ENCODE results near the gene ANXA8.
"Not testable (repeated sequence)": the region's sequence is repeated elsewhere in the genome, so short reads cannot be mapped to it uniquely, and the experiment has no call there.

Gene ANXA8

DNA sequence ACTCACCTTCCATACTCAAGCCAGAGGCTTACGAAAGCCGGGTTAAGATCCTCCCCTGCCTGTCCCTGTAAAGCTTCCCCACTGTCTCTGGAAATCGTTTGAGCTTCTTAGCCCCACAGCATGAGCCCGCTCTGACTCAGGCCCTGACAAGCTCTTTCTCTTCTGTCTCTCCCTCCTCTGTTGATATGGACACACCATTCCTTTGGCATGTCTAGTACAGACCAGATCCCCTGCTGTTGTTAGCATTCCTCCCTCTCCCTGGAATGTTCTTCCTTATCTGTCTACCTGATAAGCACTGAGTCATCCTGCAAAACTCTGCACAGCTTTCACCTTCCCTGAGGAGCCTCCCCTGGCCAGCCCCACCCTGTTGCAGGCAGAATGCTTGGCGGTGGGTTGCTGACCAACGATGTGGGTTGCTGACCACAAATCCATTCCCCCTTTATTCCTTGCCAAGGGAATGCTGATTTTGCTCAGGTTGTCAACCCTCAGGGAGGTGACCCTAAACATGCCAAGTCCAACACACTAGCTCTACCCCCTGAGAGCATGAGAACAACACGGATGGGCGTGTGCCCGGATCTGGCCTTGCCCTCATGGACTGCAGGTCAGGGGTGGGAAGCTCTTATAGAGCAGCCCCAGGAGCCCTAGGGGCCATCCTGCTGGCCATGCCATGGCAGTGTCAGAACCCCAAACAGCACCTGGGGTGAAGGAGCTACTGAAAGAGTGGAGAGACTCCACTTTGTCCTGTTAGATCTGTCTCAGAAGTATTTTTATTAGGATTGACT, 21.1 kb downstream of the ANXA8 start:
- not testable (repeated sequence) for DNase-seq (ENCODE audit: low read depth)

DNA sequence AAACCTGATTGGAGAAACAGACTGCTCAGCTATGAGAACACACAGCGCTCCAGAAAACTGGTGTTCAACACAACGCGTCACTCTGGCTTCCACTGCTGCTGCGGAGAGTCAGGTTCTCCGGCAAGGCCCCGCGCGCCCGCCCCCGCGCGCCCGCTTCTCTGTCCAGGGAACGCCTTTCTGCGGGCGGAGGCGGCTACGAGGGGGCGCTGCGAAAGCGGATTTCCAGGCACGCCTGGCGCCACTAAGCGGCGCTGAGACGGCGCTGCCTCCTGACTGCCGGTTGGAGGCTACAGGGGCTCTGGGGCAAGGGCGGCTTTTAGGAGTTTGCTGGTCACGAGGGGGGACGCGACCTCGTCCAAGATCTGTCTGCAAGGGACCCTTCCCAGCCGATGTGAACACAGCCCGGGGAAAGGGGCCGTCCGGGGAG, 22.6 kb downstream of the ANXA8 start:
- DNase-seq (ENCODE audit: low read depth): not testable (repeated sequence)

DNA sequence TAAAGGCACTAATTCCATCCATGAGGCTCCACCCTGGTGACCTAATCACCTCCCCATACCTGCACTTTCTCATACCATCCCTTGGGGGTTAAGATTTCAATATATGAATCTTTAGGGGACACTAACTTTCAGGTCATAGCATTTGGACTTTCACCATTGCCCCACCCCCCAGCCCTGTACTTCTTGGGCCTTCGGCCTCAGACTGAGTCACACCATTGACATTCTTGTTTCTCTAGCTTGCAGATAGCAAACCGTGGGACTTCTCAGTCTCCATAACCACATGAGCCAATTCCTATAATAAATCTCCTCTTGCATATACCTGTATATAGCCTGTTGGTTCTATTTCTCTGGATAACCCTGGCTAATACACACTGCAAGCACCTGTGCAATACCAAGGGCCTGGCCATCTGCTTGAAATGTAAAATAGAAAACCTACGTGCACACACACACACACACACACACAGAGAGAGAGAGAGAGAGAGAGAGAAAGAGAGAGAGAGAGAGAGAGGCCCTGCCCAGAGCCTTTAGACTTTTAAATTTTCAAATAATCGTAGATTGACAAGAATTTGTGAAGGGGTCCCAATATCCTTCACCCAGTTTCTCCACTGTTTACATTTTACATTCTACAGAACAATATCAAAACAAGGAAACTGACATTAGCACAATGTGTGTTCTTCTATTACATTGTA, 25.3 kb downstream of the ANXA8 start:
- DNase-seq (ENCODE audit: low read depth): no peak

DNA sequence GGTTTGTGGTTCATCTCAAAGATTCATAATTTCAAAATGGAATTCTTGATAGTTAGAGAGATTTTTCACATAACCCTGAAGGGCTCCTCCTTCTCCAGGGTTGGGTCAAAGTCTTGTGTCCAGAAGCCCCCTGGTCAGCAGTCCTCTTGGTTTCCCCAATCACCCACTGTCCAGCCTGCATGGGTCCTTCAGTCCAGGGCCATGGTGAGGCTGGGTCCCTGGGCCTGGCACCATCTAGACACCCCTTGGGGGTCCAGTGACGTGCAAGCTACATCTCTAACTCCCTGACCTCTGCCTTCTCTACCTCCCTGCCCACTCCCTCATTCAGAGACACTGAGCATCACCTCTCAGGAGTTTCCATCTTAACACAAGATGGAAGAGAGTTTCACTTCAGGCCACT, 26.1 kb downstream of the ANXA8 start:
- no peak for DNase-seq (ENCODE audit: low read depth)

DNA sequence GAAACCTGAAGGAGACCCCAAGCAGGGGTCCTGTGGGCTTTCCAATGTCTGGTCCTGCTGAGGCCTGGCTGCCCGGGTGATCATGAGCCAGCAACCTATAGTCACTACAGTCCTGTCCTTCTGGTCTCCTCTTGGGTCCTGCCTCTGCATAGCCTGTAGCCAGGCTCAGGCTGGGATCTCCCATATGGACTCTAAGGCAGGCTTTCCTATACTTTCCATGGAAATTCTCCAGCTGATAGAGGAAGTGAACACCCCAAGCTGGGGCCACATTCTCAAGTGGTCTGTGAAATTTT, 26.4 kb downstream of the ANXA8 start:
- no peak for DNase-seq (ENCODE audit: low read depth)

DNA sequence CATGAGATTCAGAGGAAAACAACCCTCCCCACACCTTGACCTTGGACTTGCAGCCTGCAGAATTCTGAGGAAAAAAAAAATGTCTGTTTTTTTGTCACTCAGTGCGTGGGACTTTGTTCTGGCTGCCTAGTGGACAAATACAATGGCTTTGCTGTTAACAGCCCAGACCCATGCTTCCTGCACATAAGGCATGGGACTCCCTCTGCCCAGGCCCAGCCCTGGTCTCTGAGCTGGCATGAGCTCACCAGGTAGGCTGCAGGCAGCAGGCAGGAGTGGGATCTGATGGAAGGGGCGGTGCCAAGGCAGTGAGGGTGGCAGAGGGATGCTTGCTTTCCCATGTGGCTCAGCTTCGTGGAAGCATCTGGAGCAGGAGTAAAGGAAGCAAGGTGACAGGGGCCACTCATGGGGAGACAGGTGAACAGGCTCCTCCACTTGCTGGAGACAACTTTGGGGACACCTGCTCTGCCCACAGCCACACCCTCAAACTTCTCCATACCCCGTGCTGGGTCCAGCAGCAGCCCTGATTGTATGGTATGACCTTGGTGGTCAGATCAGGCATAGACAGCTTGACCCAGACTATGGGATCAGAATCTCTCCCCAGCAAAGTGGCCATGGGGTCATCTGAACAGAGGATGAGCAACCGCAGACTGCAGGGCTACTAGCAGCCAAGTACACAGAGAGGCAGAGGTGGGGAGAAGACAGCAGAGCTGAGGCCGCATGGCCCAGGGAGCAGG, 27.0 kb downstream of the ANXA8 start:
- DNase-seq (ENCODE audit: low read depth): no peak

DNA sequence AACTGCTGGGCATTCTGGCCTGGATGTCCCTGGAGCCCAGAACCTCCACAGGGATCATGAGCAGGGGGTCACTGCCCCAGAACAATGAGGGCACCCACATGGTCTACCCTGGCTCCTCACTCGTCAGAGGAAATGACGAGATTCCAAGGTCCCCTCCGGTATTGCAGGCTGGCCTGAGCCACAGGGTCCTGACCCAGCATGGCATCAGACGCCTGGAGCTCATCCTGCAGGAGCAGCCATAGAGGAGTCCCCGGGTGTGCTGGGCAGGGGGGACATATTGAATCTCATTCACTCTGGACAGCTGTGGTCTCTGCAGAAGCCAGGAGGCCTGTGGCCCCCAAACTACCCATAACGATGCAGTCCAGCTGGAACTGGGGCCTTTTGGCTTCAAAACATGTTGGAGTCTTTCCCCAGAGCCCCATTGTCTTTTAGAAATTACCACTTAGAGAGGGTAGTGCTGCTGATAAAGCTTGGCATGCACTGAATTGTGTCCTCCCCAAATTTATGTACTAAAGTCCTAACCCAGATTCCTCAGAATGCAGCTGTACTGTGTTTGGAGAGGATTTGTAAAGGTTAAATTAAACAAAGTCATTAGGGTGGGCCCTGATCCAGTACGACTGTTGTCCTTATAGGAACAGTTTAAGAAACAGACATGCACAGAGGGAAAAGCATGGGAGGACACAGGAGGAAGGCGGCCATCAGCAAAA, 27.7 kb downstream of the ANXA8 start:
- DNase-seq (ENCODE audit: low read depth): no peak

DNA sequence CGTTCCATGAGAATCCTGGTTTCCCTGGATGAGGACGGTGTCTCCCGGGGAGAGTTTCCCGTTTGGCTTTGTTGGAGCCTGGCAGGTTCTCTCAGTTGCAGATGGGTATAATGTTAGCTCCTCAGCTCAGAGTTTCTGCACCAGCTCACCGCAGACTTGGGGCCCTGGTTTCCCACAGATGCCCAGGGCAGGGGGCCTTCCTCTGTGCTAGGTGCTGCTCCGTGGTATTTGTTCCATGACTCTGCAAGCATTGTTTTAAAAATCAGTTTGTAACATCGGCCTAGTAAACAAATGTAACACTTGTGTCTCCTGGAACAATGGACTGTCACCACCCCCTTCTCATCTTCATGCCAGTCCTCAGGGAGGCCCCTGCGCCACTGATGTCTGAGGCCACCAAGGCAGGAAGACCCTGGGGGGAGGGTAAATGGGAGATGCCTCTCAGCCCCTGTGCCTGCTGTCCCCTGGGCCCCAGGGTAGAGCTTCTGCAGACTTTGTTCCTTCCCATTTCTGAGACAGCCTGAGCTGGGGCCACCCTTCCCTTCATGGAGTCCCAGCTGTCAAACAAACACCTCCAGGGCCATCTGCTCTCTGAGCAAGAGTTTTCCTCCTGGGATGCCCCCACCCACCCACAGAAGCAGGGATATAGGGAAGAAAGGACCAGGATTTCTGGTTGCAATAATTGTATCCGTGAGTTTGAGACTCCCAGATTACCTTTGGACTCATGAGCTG, 28.4 kb downstream of the ANXA8 start:
- not testable (repeated sequence) for DNase-seq (ENCODE audit: low read depth)

DNA sequence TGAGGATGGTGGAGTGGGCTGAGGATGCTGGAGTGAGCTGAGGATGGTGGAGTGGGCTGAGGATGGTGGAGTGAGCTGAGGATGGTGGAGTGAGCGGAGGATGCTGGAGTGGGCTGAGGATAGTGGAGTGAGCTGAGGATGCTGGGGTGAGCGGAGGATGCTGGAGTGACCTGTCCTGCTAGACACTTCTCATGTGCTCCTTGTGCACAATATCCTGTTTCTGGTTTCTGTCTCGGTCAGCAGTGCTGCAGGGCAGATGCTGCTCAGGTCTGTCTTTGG, 29.2 kb downstream of the ANXA8 start:
- no peak for DNase-seq (ENCODE audit: low read depth)

DNA sequence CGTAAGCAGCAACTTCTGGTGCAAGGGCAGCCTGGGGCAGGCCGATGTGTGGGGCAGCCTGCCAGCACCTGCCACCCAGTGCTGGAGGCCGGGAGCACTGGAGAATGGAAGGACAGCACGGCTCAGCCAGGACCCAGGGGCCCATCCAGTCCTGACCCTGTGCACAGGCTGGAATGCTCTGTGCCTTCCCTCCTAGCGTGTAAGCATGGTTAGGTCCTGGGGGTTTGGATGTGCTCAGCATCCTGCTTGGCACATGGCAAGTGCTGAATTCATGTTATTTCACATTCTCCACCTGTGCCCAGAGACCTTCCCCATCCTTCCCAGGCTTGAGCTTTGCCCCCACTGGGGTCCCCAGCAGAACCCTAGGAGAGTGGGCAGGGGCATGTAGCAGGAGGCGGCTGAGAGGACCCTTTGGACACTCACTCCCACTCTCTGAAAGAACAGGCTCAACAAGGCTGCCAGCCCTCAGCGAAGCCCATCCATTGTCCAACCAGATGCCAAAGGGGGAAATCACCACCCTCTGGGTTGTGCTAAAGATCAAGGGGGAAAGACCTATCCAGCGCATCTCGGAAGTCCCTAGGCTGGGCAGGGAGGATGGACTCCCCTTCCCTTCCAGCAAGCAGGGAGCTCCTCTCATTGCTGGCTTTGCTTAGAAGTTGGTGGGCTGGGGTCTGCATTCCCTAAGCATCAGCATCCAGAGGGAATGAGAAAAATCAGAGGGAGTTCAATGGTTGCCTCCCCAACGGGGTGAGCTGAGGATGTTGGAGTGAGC, 29.7 kb downstream of the ANXA8 start:
- DNase-seq (ENCODE audit: low read depth): no peak

DNA sequence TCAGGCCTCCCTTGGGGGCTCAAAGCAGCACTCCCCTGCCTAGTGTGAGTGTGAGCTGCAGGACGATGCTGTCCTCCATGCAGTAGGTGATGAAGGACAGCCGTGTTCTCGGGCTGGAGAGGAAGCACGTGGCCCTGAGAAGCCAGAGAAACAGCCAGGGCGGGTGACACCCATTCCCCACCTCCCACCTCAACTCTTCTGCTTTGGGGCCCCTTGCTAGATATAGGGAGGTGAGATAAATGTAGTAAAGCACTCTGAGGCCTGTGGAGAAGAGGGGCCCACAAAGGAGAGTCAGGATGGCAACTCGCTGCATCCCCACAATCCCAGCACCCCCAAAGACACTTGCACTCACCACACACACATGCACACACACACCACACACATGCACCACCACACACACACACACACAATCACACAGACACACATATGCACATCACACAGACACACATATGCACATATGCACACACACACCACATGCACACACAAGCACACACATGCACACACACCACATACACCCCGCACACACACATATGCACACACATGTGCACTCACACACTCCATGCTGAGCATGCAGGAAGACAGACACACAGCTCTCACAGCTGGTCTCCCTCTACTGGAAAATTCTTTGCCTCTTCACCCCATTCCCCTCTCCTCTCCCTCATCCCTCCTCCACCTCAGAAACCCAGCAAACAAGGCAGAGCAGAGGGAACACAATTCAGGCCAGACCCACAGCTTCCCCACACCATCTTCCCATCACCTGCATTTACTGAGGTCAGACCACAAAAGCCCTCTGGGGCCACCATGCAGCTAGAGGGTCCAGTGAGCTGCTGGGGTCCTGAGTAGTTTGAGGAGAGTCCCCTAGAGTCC, 30.5 kb downstream of the ANXA8 start:
- no peak for DNase-seq (ENCODE audit: low read depth)

DNA sequence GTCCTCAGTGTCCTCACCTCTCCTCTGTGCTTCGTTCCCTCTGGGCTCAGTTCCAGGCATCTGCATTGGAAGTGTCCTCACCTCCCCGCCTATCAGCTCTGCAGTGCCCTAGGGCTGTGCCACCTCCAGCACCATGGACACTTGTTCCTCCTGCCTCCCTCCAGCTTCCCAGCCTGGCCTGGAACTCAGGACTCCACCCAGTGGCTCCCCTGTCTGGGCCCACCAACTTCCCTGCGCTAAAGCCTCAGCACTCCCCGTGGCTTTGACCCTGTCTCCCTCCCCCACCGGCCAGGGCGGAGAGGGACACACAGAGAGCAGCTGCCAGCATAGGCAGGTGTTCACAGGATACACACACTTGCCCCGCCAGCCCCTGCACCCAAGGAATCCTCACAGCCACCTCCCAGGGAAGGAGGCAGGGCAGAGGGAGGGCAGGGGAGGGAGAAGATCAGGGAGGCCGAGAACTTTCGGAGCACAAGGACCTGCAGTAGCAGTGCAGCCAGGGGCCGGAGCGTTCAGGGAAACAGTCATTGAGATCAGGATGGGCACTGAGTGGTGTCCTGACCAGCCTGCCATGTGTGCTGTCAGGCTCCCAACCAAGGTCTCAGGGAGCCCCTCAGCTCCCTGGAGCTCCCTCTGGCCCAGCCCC, 31.3 kb downstream of the ANXA8 start:
- DNase-seq (ENCODE audit: low read depth): no peak

DNA sequence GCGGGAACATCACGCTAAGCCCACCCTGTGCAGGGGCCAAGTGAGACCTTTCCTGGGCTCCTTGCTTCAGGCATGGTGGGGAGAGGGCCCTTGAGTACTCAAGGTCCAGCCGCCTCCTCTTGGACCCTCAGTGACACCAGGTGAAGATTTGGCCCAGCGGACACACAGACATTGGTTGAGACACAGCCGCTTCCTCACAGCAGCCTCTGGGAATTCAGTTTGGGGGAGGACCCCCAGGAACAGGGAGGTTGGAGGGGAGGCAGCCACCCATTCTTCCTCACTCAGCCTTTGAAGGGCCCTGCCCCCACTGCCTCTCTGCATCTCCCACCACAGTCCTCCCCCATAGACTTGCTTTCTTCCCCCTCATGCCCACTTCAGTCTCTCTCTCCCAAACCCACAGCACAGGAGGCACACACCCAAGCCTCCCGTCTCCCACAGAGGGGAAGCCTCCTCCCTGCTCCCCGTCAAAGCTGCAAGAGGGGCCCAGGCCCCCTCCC, 31.9 kb downstream of the ANXA8 start:
- DNase-seq (ENCODE audit: low read depth): no peak

DNA sequence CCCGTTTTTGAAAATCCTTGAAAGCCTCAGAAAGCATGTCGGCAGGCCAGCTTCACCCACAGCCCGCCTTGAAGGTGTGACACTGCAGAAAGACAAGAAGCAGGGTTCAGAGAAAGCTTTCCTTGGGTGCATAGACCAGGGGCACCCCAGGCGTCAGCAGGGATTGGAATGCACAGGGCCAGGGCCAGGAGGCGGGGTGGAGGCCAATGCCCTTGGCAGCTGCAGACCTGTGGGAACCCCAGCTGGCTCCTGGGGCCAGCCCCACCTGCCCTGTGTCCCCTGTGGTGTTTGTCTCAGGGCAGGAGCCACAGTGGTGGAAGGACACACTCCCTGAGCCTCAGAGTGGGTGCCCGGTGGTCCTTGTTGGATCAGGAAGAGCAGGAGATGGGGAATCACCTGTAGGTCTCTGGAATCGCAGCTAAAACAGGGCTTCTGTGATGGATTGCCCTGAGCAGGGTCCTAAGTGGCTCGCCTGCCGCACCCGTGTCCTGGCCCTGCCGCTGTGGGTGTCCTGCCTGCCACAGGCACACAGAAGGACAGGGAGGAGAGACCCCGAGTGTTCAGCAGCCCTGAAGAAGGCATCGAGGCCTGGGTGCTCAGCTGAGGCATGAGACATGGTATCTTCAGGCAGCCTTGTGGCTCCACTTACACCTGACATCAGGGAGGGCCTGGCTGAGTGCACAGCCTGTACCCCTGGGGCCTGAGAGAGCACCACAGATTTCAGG, 32.5 kb downstream of the ANXA8 start:
- DNase-seq (ENCODE audit: low read depth): no peak

DNA sequence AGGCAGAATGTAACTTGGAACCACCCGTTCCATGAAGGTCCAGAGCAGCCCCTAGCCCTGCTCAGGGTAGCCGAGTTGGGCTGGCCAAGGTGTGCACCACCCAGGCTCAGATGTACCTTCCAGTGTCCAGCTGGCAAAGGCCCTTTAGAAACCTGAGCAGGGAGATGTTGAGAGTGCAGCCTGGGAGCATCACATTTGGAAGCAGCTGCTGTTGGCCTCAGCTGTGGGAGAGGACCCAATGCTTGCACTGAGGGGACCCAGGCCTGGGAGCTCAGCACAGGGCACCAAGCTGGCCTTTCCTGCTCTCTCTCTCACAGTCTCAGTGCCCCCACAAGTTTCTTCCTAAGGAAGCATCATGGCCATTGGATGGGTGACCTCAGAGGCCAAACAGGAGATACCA, 33.5 kb downstream of the ANXA8 start:
- no peak for DNase-seq (ENCODE audit: low read depth)

DNA sequence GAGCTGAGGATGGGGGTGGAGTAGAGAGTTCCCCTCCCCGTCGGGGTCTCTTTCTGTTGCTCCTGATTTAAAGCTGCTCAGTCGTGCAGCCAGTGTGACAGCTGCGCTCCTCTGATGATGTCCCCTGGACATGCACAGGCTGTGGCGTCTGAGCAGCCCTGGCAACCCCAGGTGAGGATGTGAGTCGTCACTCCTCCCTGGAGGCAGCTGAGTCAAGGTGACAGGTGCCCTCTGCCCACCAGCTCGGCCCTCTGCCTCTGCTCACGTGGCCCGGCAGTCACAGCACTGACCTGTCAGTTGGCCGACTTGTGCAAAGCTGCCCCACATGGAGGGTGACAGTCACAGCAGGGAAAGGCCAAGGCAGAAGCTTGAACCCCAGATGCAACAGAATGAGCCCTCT, 33.9 kb downstream of the ANXA8 start:
- no peak for DNase-seq (ENCODE audit: low read depth)

DNA sequence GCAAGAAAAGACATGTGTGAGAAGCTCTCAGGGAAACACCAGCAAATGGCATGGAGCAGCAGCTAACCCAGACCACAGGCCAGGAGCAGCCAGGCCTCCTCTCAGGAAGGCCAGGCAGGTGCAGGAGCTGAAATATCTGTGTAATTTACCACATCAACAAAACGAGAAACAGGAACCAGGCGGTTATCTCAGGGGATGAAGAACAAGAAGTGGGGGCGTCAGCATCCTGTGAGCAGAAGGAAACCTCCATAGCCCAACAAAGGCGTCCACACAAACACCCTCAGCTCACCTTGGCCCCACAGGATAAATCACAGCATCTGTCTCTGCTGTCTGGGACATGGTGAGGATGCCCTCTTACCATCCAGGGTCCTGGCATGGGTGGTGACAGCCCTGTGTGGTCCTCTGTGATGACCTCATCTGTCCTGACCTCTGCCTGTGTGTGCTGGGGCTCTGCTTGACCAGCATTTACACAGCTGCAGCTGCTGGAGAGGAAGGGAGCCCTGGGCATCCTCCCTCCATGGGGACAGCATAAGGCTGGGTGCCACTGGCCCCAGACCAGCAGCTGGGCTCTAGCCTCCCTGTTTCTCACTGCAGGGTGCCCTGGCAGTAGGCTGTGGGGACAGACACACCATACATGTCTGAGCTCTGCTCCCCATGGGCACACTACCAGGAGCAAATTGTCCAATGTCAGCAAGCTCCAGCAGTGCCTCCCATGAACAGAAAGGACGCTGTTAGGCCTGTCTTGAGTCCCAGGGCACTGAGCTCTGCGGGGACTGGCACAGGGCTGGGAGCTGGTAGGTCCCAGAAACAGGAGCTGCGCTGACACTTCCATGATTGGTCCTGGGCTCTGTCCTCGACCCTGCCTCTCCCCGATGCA, 34.6 kb downstream of the ANXA8 start:
- no peak for DNase-seq (ENCODE audit: low read depth)

DNA sequence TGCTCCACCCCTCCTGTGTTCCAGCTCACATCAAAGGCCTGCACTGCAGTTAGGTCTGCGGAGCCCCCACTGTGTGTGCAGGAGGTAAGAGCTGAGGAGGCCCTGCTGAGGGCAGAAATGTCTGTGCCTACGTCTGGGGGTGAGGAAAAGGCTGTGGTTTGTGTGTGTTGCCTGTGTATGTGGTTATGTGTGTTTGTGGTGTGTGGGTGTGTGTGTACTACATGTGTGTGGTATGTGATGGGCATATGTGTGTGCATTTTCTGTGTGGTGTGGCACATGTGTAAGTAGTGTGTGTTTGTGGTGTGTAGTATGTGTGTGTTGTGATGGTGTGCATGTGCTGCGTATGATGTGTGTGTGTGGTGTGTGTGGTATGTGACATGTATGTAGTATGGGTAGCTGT, 36.2 kb downstream of the ANXA8 start:
- no peak for DNase-seq (ENCODE audit: low read depth)
